CD1c-positive myeloid dendritic cell (primary cell): ENCODE data around the gene ELAVL3.
A peak's percentile ranks its signal among the peaks of the same experiment; 100 is the strongest.
"Not testable (repeated sequence)": the region's sequence is repeated elsewhere in the genome, so short reads cannot be mapped to it uniquely, and the experiment has no call there.

Experiments used
- DNase-seq: peaks from one replicate; pipeline ENCODE4 v3.0.0-alpha.2; 2016; ENCODE audit errors: extremely low spot score

The ELAVL3 gene

DNA sequence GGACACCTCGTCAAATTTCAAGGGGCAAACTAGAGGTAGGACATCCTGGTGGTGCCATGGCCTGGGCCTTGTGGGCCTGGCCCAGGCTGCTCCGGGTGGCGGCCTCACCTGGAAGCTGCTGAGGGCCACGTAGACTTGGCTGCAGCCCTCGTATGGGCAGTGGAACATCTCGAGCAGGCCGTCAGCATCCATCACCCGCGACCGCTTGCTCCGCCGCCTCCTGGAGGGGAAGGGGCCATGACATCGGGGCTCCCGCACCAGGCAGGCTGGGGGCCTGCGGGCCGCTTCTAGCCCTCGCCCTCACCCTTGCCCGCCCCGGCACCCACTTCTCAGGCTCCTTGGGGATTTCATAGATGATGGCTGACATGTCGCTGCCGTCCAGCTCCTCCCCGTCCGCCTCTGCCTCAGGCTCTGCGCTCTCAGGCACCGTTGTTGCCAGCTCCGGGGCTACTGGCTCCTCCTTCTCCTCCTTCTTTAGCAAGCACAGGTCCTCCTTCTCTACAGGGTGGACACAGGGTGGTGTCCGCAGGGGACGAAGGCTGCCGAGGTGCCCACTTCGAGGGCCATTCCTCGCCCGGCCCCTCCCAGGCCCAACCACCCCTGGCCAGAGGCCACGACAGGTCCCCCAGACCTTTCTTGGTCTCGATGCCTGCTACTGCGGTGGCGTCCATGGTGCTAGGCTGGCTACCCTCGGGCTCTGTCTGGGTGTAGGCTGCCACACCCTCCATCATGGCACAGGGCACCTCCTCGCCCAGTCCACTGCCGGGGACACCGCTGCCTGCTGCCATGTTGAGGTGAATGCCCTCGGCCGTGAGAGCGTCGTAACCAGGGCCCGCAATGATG, 6.0 kb upstream of the ELAVL3 start:
- no peak for DNase-seq

DNA sequence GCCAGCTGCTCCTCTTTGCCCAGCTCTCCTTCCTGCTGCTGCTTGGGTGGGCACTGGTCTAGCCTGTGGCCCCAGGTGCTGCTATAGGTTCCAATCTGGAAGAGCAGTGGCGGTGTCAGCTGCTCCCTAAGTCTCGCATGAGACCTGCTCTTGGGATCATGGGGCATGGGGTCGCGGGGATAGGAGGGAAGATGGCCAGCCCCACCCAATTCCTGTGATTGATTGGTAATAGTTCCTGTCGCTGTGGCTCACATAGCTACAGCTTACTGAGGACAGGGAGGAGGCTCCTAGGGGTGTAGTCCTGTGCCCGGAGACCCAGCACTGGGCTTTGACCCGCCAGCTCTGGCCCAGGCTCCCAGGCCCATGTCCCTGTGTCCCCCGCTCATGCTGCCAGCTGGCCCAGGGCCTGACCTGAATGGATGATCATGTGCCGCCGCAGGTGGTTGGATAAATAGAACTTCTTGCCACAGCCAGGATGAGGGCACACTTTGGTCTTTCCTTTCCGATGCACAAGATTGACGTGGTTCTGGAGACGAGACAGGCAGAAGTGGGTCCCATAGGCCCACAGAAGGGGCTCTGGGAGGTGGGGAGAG, 4.5 kb upstream of the ELAVL3 start:
- DNase-seq: no peak

DNA sequence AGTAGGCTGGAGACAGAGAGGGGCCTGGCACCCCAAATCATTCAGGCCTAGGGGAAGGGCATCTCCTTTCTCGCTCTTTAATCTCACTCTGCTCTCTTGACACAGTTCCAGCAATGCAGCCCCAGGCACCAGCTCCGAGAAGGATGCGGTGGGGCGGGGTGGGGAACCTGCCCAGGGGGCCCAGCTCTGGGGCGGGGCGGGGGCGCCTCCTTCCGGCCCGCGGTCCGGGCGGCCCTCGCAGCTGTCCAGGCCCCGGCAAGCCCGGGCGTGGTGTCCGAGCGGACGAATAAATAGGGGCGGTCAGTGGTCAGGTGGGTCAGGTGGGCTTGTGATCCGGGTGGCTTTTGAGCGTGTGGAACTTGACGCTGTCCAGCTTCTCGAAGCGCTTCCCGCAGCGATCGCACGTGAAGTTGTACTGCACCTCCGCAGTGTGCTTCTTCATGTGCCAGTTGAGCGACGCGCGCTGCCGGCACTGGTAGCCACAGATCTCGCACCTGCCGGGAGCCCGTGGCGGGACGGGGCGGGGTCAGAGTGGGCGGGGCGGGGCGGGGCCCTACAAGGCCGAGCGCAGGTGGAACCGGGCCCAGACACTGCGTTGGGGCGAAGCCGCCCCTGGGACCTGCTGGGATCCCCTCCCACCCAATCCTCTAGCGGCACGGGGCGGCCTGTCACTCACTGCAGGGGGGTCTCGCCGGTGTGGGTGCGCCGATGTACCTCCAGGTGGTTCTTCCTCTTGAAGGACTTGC, 2.7 kb upstream of the ELAVL3 start:
- DNase-seq: no peak

DNA sequence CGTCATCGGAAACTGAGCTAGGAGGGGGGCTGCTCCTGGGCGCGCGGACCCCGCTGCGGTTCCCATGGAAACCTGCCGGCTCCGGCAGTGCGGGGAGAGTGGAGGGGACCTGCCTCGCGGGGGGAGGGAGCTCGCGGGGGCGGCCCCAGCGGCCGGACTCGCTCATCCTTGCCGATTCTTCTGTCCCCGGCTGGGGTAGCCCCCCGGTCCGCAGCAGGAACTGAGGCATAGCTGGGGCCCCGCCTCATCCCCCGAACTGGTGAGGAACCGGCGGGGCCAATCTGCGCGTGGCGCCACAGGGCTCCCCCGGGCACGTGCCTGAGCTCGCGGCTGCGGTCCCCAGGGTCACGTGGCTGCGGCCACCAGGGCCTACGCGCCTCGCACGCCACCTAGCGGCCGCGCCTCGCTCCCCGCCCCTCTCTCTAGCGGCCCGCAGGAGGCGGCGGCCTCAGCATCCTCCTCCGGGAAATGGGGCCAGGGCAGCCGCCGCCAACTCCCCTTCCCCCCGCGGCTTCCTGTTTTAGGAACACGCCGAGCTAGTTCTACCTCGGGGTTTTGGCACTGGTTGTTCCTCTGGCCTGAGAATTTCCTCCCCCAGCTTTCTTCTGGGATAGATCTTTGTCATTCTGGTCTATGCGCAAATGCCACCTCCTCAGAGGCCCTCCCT, 1.7 kb upstream of the ELAVL3 start:
- peak; percentile 92 for DNase-seq

DNA sequence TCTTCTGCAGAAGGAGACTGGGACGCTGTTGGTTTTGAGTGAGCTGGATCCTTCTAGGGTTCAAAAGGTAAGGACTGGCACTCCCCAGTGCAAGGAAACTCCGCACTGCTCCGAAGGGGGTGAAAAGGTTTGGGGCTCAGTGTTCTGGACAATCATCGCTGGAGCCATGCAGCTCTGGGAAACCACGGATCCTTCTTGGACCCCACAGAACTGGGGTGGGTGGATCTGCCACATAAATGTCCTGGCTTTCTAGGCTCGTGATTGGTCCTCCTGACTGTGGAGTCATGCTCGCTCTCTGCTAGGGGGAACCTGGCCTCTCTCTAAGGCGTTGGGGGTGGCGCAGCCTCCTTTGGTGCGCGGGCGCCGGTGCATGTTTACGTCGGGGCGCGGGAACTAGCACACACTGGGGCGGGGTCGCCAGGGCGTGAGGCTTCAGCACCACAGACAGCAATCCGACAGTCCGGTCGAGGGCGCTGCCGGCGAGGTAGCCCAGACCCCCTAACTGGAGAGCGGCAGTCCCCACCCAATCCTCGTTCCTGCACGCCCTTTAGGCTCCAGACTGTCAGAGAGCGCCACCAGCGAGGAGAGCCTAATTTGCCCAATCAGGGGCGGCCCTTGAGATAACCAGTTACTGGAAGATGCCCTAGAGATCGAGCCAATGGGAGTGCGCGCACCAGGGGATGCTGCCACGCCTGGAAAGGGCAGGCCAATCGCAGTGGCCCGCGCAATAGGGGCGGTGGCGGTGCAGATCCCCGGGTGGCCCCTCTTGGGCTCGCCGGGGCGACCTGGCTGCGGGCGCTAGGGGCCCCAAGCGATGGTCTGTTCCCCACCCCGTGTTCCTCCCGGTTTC, 913 bp upstream of the ELAVL3 start:
- DNase-seq: peak; percentile 76

DNA sequence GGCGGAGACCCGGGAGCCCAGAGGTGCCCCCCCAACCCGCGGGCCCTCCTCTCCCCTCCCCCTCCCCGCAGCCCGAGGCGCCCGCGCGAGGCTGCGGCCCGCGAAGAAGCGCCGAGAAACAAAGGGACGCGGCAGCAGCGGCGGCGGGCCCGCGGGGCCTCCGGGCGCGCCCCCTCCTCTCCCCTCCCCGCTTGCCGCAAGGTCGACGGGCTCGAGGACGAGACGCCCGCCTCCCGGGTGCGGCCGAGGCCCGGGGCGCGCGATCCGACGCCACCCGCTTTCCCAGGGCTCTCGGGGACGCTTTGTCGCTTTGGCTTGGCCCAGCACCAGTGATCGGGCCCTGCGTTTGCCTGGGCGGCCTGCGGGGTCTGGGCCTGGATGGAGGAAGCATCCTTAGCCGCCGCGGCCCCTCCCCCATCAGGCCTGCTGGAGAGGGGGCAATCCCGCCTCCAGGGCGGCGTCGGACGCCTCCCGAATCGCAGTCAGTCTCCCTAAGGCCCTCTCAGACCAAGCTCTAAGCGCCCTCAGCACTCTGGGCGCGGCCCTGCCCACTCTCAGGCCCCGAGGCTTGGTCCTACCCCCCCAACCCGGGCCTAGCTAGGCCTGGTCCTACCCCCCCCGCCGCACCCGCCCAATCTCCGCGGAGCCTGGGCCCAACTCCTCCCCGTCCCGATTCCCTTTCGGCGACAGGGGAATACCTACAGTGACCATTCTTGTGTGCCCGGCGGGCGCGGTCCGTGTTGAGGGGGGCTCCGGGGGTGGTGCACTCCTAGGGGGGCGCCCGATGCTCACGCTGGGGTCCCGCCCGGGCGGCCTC, 740 bp downstream of the ELAVL3 start:
- no peak for DNase-seq

DNA sequence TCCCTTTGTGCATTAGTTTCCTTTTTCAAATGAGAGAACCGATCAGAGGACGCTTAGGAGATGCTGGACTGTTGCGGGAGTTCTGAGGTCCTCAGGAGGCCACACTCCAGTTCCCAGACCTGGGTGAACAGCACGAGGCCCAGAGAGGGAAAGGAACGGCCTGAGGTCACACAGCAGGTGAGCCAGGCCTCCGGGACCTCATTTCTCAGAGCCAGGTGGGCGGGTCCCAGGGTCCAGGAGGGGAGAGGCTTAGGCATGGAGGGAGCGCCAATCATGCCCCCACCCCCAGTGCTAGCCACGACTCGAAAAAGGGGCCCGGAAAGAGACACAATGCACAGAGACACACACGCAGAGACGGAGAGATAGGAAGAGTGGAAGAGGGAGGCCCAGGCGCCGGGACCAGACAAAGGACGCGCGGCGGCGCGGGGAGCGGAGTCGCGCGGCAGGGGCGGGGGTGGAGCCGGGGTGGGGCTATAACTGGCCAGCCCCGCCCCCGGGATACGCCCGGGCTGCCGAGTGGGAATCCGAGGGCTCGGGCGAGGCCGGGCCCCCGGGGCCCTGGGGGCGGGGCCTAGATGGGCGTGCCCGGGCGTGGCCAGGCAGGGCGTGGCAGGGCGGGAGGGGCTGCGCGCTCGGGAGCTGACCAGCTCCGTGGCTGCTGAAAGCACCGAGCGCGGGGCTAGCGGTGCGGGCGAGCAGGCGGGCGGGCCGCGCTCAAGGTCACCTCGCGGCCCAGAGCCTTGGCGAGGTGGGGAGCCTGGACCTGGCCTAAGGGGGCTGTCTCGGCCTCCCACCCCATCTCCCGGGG, 1.6 kb downstream of the ELAVL3 start:
- peak; percentile 51 for DNase-seq

DNA sequence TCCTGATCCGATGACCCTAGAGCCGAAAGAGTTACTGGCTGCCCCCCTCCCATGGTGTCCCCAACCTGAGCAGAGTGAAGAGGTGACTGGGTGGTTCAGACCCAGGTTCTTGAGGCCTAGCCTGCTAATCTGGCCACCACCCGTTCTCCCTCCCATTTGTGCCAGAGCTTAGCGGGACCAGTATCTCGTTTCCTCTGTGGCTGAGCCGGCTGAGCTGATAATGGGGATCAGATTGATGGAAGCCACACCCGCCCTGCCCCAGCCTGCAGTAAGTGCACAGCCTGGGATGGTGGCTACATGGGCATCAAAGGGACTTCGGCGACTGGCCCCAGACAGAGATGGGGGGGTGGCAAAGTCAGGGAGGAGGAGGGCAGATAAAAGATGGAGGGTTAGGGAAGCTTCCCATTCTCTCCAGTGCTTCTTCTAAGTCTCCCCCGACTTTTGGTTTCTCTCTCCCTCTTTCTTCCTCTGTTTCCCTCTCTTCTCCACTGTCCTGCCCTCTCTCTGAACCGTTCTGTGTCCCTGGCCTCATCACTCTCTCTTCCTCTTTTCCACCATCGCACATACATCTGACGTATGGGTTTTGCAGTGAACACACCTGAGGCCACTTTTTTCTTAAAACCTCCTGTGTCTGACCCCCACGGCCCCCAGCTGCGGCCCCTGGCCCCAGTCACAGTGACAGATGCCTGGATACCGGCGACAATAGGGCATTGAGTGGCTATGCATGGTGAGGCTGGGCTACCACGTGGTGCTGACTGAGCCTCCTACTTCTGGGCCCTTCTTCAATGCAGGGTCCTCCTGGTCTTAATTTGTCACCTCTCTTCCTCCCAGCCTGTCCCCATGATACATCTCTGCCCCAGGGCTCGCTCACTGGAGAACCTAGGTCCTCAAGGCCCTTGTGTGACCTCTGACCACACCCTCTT, 2.4 kb downstream of the ELAVL3 start:
- DNase-seq: peak; percentile 8

DNA sequence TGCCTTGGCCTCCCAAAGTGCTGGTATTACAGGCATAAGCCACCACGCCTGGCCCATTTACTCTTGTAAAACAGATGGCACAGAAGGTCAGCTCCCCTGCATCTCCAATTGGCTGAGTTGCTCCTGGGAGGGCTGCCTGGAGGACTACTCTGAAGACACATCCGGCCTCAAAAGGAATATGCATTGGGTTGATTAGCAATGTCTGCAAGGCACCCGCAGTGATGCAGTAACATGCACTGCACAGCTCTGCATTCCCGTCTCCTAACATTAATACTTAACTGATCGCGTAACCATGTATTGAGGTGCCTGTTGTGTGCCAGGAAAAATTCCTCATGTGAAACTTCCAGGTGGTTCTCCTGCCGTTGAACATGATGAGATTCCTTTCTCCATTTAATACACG, 5.0 kb downstream of the ELAVL3 start:
- no peak for DNase-seq

DNA sequence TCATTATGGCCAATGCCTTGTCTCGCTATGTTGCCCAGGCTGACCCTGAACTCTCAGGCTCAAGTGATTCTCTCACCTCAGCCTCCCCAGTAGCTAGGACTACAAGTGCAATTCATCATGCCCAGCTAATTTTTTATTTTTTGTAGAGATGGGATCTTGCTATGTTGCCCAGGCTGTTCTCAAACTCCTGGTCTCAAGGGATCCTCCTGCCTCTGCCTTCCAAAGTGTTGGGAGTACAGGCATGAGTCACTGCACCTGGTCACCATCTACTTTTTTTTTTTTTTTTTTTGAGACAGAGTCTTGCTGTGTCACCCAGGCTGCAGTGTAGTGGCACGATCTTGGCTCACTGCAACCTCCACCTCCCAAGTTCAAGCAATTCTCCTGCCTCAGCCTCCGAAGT, 5.5 kb downstream of the ELAVL3 start:
- not testable (repeated sequence) for DNase-seq

DNA sequence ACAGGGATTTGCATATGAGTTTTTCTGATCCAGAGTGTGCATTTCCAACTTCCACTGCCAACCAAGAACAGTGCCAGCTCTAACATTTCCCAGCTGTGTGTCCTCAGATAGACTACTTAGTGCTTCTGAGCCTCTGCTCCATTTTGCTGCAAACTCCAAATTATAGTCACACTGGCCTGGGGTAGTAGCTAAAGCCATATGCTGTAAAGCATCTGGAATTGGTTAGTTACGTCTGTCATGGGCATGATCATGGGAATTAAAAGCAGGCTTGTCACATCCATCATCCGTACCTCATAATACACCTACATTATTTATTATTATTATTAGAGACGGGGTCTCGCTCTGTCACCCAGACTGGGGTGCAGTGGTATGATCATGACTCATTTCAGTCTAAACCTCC, 7.1 kb downstream of the ELAVL3 start:
- DNase-seq: no peak

DNA sequence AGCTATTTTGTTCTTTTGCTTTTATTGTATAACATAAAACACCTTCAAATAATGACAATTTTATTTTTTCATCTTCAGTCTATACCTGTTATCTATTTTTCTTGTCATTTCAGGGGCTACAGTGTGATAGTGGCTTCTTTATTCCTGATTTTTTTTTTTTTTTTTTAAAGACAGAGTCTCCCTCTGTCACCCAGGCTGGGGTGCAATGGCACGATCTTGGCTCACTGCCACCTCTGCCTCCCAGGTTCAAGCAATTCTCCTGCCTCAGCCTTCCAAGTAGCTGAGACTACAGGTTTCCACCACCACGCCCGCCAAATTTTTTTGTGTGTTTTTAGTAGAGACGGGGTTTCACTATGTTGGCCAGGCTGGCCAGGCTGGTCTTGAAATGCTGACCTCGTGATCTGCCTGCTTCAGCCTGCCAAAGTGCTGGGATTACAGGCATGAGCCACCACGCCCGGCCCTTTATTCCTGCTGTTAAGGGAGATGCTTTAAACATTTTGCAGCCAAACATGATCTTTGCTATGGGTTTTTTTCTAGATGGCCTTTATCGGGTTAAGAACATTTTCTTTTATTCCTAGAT, 12.5 kb downstream of the ELAVL3 start:
- DNase-seq: not testable (repeated sequence)

DNA sequence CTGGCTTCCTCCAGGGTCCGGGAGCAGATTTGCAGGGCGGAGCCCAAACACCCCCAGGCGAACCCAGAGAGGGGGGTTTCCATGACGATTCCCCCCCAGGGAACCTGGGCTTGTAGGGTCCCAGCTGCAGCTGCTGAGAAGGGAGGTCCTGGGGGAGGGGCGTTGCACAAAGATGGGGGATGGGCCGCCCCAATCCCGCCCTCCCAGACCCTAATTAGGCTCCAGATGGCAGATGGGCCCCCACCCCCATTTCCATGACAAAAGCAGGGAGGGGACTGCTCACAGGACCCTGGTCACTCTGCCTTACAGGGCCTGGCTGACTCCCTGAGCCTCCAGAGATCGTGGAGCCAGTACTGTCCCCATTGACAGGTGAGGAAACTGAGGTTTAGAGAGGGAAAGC, 15.2 kb downstream of the ELAVL3 start:
- DNase-seq: no peak

DNA sequence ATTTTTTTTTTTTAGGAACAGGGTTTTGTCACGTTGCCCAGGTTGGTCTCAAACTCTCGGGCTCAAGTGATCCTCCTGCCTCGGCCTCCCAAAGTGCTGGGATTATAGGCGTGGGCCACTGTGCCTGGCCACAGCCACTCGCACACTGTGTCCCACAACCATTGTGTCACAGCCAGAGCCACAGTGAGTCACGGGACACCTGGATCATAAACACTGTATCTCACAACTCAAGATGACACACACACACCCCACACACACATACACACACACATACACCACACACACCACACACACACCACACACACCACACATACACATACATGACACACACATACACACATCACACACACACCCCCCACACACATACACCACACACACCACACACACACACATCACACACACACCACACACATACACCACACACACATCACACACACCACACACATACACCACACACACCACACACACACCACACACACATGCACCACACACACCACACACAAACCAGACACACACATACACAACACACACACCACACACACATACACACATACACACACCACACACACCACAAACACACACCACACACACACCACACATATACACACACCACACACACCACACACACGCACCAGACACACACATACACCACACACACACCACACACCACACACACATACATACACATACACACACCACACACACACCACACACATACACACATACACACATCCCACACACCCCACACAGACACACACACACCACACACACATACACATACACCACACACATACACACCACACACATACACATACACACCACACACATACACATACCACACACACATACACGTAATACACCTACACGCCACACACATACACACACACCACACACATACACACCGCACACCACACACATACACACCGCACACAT, 16.2 kb downstream of the ELAVL3 start:
- DNase-seq: no peak

DNA sequence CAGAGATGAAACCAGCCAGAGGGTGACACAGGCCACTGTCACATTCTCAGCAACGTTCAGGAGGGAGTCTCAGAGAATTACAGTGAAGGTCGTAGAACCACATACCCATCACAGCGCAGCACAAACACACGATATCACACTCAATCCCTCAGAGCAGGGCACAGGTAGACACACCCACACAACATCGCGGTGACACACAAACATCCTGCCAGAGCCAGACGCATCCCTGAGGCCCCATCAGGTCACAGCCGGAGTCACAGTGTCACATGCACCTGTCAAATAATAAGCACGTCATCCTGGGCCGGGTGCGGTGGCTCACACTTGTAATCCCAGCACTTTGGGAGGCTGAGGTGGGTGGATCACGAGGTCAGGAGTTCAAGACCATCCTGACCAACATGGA, 17.5 kb downstream of the ELAVL3 start:
- DNase-seq: no peak

DNA sequence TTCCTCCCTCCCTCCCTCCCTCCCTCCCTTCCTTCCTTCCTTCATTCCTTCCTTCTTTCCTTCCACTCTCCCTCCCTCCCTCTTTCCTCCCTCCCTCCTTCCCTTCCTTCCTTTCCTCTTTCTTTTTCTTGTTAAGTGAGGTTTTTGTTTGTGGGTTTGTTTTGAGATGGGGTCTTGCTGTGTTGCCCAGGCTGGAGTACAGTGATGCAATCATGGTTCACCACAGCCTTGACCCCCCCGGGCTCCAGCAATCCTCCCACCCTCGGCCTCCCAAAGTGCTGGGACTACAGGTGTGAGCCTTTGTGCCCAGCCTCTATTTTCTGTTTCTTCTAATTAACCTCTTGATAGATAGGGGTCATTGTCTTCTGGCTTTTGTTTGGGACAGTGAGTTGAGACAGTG, 19.4 kb downstream of the ELAVL3 start:
- DNase-seq: no peak

DNA sequence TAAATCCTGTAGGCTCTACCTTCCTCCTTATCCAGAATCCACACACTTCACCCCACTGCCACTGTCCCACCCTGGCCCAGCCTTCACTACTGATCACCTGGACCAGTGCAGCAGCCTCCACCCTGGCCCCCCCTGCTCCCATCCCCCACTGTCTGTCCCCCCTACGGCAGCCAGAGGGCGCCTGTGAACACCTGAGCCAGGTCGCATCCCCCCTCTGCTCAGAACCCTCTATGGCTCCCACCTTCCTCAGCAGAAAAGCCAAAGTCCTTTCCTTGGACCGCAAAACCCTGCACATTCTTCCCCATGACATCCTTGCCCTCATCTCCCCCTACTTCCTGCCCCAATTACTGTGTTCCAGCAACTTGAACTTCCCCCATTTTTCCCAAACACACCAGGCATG, 20.6 kb downstream of the ELAVL3 start:
- no peak for DNase-seq
